Hepatocyte (in vitro differentiated cells): ENCODE results near the gene GOPC. TPM values are rescaled to one million over a fixed set of nuclear protein-coding genes. Genes with fewer than 3 reads are reported as not detected.

ENCODE experiments used
- DNase-seq: peaks from one replicate; pipeline ENCODE4 v3.0.0-alpha.2; 2016; ENCODE audit warnings: low spot score
- H2AFZ ChIP-seq: fragments of 200-600 bp; sonication (generic); 2 replicates; pipeline ENCODE4 v1.6.0; 2016; ENCODE audit warnings: antibody characterized with exemption, mild to moderate bottlenecking
- H3K27ac ChIP-seq: fragments of 200-600 bp; sonication (generic); 2 replicates; pipeline ENCODE4 v1.5.1; 2016; ENCODE audit warnings: mild to moderate bottlenecking
- H3K27me3 ChIP-seq: fragments of 200-600 bp; sonication (generic); 2 replicates; pipeline ENCODE4 v1.6.1; 2016
- H3K36me3 ChIP-seq: fragments of 200-600 bp; sonication (generic); replicated peaks from 2 replicates; pipeline ENCODE4 v1.5.1; 2016; ENCODE audit warnings: low read depth; ENCODE audit not compliant: insufficient read depth
- H3K4me1 ChIP-seq: fragments of 200-600 bp; sonication (generic); 2 replicates; pipeline ENCODE4 v1.5.1; 2016; ENCODE audit warnings: mild to moderate bottlenecking, moderate library complexity; ENCODE audit not compliant: insufficient read depth
- H3K4me2 ChIP-seq: fragments of 200-600 bp; sonication (generic); 2 replicates; pipeline ENCODE4 v1.6.0; 2016
- H3K4me3 ChIP-seq: fragments of 200-600 bp; sonication (generic); 2 replicates; pipeline ENCODE4 v1.5.1; 2016; ENCODE audit warnings: mild to moderate bottlenecking
- H3K79me2 ChIP-seq: fragments of 200-600 bp; sonication (generic); 2 replicates; pipeline ENCODE4 v1.6.0; 2017; ENCODE audit warnings: mild to moderate bottlenecking
- H3K9me2 ChIP-seq: fragments of 200-600 bp; sonication (generic); replicated peaks from 2 replicates; pipeline ENCODE4 v1.6.0; 2017; ENCODE audit warnings: mild to moderate bottlenecking; ENCODE audit not compliant: insufficient read depth
- H3K9me3 ChIP-seq: fragments of 200-600 bp; sonication (generic); 2 replicates; pipeline ENCODE4 v1.5.1; 2016; ENCODE audit warnings: low read depth, mild to moderate bottlenecking
- H4K20me1 ChIP-seq: fragments of 200-600 bp; sonication (generic); 2 replicates; pipeline ENCODE4 v1.6.0; 2016; ENCODE audit warnings: mild to moderate bottlenecking; ENCODE audit not compliant: insufficient read depth, poor library complexity, severe bottlenecking
- EZH2 ChIP-seq: fragments of 200-600 bp; sonication (generic); IDR thresholded peaks from 2 replicates; pipeline ENCODE4 v1.6.1; 2016; ENCODE audit warnings: antibody characterized with exemption, mild to moderate bottlenecking, borderline replicate concordance
- EZH2phosphoT487 ChIP-seq: fragments of 200-600 bp; sonication (generic); IDR thresholded peaks from one replicate; pipeline ENCODE4 v1.6.1; 2018; ENCODE audit warnings: antibody characterized with exemption, mild to moderate bottlenecking, low read depth, moderate library complexity; ENCODE audit not compliant: unreplicated experiment, severe bottlenecking
- WGBS: methylation state at CpG from one replicate; pipeline ENCODE4 v1.1.6; 2016; ENCODE audit warnings: low lambda C conversion rate; ENCODE audit errors: missing lambda C conversion rate; 5-methylcytosine and 5-hydroxymethylcytosine counted together
- polyA plus RNA-seq: library from polyadenylated mRNA; unstranded; fragments of >200 nt; fragmentation: Nextera tagmentation; extraction: Ambion mirVana; gene quantifications from 2 replicates; pipeline ENCODE4 v1.2.1, GENCODE V29; 2016
- total RNA-seq: library from RNA; depleted of rRNA; stranded (reverse); fragments of >200 nt; gene quantifications from 2 replicates; pipeline ENCODE4 v1.2.3, GENCODE V29; 2014
- TF ChIP-seq, protein P1 (sequence below): fragments of 200-600 bp; sonication (generic); IDR thresholded peaks from 2 replicates; pipeline ENCODE4 v1.5.1; 2016; ENCODE audit warnings: antibody characterized with exemption, mild to moderate bottlenecking; ENCODE audit not compliant: poor library complexity

The GOPC gene
- total and polyA plus RNA-seq, 2 experiments from 2014 or later: 19.7 to 40.8 TPM

GRCh38 chr6:117512056-117512828 is 90.1 kb downstream of the GOPC start:
- 77% methylated on average over 7 of the region's 7 CpGs for WGBS
- H3K36me3 ChIP-seq: no peaks in the 10 kb centered on the region
- H3K4me3 ChIP-seq: no peak overlapping the region
- H3K27ac ChIP-seq: peak overlapping the region; percentile 9
- no peaks in the 10 kb centered on the region for H3K9me3 ChIP-seq
- H3K4me2 ChIP-seq: no peak overlapping the region
- H3K9me2 ChIP-seq: no peaks in the 10 kb centered on the region
- peaks cover 48% of the 10 kb centered on the region for H3K4me1 ChIP-seq
- H2AFZ ChIP-seq: no peak overlapping the region
- no peaks in the 10 kb centered on the region for H4K20me1 ChIP-seq
- peaks cover 17% of the 10 kb centered on the region for H3K79me2 ChIP-seq
- DNase-seq: no peak
- no peaks in the 10 kb centered on the region for H3K27me3 ChIP-seq
- TF ChIP-seq, protein P1, sequence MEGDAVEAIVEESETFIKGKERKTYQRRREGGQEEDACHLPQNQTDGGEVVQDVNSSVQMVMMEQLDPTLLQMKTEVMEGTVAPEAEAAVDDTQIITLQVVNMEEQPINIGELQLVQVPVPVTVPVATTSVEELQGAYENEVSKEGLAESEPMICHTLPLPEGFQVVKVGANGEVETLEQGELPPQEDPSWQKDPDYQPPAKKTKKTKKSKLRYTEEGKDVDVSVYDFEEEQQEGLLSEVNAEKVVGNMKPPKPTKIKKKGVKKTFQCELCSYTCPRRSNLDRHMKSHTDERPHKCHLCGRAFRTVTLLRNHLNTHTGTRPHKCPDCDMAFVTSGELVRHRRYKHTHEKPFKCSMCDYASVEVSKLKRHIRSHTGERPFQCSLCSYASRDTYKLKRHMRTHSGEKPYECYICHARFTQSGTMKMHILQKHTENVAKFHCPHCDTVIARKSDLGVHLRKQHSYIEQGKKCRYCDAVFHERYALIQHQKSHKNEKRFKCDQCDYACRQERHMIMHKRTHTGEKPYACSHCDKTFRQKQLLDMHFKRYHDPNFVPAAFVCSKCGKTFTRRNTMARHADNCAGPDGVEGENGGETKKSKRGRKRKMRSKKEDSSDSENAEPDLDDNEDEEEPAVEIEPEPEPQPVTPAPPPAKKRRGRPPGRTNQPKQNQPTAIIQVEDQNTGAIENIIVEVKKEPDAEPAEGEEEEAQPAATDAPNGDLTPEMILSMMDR: no peak
- TF ChIP-seq EZH2phosphoT487 (no peak), EZH2 (no peak)

Other genes starting within 250 kb of the GOPC start
- gene ROS1, start 176.6 kb downstream of the GOPC start, total RNA-seq: 2.2 and 2.7 TPM in 2 replicates
- 0.30 and 0.33 TPM in 2 replicates for gene ROS1, start 176.6 kb downstream of the GOPC start, polyA plus RNA-seq
- 23.8 and 40.1 TPM in 2 replicates for gene DCBLD1, start 119.8 kb downstream of the GOPC start, total RNA-seq
- gene DCBLD1, start 119.8 kb downstream of the GOPC start, polyA plus RNA-seq: 12.8 and 18.9 TPM in 2 replicates
- 29.9 and 30.2 TPM in 2 replicates for gene NUS1, start 73.0 kb upstream of the GOPC start, total RNA-seq
- gene NUS1, start 73.0 kb upstream of the GOPC start, polyA plus RNA-seq: 13.6 and 16.6 TPM in 2 replicates